ENCODE measurements around the gene NEDD8. TPM values are rescaled to one million over a fixed set of nuclear protein-coding genes. Genes with fewer than 3 reads are reported as not detected.

Gene NEDD8
- total RNA-seq, 1 experiment from 2014 or later, result 330 TPM

DNA sequence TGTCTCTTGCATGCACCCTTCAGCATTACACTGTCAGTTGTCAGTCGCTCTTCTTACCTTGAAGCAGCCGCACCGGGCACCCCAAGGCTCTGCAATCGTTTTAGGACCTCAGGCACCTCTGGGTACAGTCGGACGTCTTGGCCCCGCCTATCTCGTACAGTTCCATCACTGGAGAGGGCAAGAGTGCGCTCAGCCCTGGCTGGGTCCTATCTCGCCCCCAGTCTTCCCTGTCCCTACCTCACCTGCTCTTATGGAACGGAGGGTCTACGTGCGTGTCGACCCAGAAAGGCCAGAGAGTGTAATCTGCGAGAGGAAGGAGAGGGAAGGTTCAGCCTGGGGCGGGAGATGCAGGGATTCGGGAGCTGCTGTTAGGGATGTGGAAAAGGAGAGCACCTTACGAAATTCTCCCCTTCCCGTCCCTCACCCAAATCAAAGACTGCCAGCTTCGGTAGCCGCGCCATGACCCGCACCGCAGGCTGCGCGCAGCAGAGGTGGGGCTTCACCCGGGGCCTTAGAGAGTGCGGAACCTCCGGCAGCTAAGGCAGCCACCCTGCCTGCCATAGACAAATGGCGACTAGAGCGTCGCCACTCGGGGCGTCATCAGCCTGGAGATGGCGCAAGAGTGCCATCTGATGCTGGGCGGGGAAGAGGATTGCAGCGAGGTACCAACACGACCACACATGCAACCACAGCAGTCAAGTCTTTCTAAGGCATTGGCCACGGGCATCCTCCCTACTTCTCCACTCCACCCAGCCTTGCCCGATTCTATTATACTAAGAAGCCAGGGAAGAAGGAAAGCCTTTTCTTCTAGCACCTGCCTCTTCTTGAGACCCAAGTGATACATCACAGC is 16.4 kb downstream of the NEDD8 start, which contains the start of gene MDP1:
Gene MDP1, minus strand, starts transcription at position 572 of the 850 bp plus-strand sequence. Its CDS starts 111 bp downstream, at position 461.
- Histone ChIP-seq H3K4me1 (ENCODE audit: insufficient read depth, low read length) (peaks cover 11% of the 10 kb centered on the region), H3F3A (ENCODE audit: low read length, unreplicated experiment) (peaks cover 5% of the 10 kb centered on the region), H2AFZ (ENCODE audit: low read length) (peak within 1 kb of the TSS; percentile 86), H3K79me2 (ENCODE audit: low read length) (peaks cover 26% of the 10 kb centered on the region), H3K27me3 (ENCODE audit: low read length) (no peaks in the 10 kb centered on the region), H3K9ac (ENCODE audit: low read length) (peak within 1 kb of the TSS; percentile 76), H3K4me2 (ENCODE audit: low read length) (peak within 1 kb of the TSS; percentile 86), H3K27ac (ENCODE audit: low read length) (peak within 1 kb of the TSS; percentile 15; the same call in 1 of the 2 replicates), H4K20me1 (ENCODE audit: low read length) (no peaks in the 10 kb centered on the region), H3K9me2 (replicated peaks; ENCODE audit: low read length) (no peaks in the 10 kb centered on the region), H3K36me3 (ENCODE audit: low read depth, low read length) (peaks cover 7% of the 10 kb centered on the region; the same call in 1 of the 2 replicates), H3K4me3 (ENCODE audit: low read length) (peak within 1 kb of the TSS; percentile 81), H3K9me3 (ENCODE audit: low read length) (no peaks in the 10 kb centered on the region)
- BruUV-seq (replicated peaks), result TSS peak; percentile 21
- peak; percentile 93 for DNase-seq
- TF ChIP-seq, protein P1, sequence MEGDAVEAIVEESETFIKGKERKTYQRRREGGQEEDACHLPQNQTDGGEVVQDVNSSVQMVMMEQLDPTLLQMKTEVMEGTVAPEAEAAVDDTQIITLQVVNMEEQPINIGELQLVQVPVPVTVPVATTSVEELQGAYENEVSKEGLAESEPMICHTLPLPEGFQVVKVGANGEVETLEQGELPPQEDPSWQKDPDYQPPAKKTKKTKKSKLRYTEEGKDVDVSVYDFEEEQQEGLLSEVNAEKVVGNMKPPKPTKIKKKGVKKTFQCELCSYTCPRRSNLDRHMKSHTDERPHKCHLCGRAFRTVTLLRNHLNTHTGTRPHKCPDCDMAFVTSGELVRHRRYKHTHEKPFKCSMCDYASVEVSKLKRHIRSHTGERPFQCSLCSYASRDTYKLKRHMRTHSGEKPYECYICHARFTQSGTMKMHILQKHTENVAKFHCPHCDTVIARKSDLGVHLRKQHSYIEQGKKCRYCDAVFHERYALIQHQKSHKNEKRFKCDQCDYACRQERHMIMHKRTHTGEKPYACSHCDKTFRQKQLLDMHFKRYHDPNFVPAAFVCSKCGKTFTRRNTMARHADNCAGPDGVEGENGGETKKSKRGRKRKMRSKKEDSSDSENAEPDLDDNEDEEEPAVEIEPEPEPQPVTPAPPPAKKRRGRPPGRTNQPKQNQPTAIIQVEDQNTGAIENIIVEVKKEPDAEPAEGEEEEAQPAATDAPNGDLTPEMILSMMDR (conservative IDR thresholded peaks at IDR 0.05; ENCODE audit: low read depth, low read length), result peak; percentile 76
- TF ChIP-seq EZH2 (IDR thresholded peaks at IDR 0.05; ENCODE audit: low read length, unreplicated experiment), result no peak
- CTCF ChIA-PET, result interaction anchor here (0.6 to 1.0 kb wide), 4 partner anchors 27 to 92 kb away, joined by 3 to 9 read pairs (median 4); partner anchors contain the start of genes CIDEB and TINF2
- intact Hi-C loops (cut with micrococcal nuclease), result loop anchor here (2.0 to 5.0 kb wide), 2 partner anchors 17 to 82 kb away; partner anchors contain the start of genes DHRS1, GMPR2, NEDD8 and NOP9
- POLR2A ChIA-PET (ENCODE audit: unreplicated experiment), result interaction anchor here (0.5 kb wide), 1 partner anchor 27 kb away, joined by 4 read pairs; the partner anchor contains the start of gene TINF2
- ATAC-seq, result peak; percentile 79

DNA sequence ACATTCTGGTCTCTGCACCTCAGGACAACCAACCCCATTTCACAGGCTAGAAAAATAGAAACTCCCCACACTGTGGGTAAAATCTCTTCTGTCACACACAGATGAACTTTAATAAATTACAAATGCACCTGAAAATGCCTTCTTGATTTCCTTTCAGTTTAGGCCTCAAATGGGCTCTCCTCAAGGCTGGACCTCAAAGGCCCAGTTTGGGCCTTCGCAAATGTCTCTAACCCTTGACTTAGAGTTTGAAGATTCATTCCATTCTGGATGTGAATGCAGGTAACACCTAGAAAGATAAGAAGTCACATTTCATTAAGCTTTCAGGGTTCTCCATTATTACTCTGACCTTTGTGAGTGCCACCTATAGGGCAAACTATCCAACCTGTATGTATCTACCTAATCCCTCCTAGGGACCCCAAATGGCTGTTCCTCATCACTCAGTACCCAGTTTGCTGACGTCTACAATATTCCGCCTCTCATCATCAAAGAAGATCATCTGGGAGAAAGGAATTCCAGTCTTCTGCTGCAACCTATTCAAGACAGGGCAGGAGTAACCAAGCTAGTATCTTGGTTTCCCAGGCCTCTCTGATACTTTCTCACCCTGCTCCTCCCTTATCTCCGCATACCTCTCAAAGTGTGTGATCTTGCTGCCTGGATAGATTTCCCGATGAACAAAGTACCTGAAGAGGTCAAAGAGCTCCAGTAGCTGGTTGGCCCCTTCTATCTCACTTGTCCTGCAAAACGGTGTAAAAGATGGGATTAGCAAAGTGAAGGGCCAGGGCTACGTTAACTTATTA is 18.1 kb downstream of the NEDD8 start:
- TF ChIP-seq EZH2phosphoT487 (IDR thresholded peaks at IDR 0.05; ENCODE audit: borderline replicate concordance, low read length), result no peak
- no peak for TF ChIP-seq EZH2 (IDR thresholded peaks at IDR 0.05; ENCODE audit: low read length, unreplicated experiment)
- TF ChIP-seq, protein P1 (conservative IDR thresholded peaks at IDR 0.05; ENCODE audit: low read depth, low read length), result no peak
- BruUV-seq (replicated peaks), result TSS peak; percentile 88
- Histone ChIP-seq H3F3A (ENCODE audit: low read length, unreplicated experiment) (peaks cover 5% of the 10 kb centered on the region), H4K20me1 (ENCODE audit: low read length) (no peaks in the 10 kb centered on the region), H3K9me2 (replicated peaks; ENCODE audit: low read length) (no peaks in the 10 kb centered on the region), H3K4me3 (ENCODE audit: low read length) (peak overlapping the region; percentile 86), H3K4me1 (ENCODE audit: insufficient read depth, low read length) (peaks cover 11% of the 10 kb centered on the region), H3K9me3 (ENCODE audit: low read length) (no peaks in the 10 kb centered on the region), H3K4me2 (ENCODE audit: low read length) (peak overlapping the region; percentile 86), H2AFZ (ENCODE audit: low read length) (peak overlapping the region; percentile 88), H3K27ac (ENCODE audit: low read length) (peak overlapping the region; percentile 93), H3K79me2 (ENCODE audit: low read length) (peaks cover 13% of the 10 kb centered on the region; the same call in 1 of the 2 replicates), H3K9ac (ENCODE audit: low read length) (peak overlapping the region; percentile 95), H3K27me3 (ENCODE audit: low read length) (no peaks in the 10 kb centered on the region), H3K36me3 (ENCODE audit: low read depth, low read length) (peaks cover 21% of the 10 kb centered on the region)
- DNase-seq (no peak), ATAC-seq (no peak)
- ChIA-PET CTCF (interaction anchor here (0.7 to 1.2 kb wide), 3 partner anchors 27 to 82 kb away, joined by 3 to 4 read pairs (median 3); partner anchors contain the start of gene IRF9), POLR2A (ENCODE audit: unreplicated experiment) (interaction anchor here (0.6 to 1.1 kb wide), 2 partner anchors 28 to 1572 kb away, joined by 3 to 4 read pairs; partner anchors contain the start of gene TINF2)
- intact Hi-C loops (cut with micrococcal nuclease), result loop anchor here (2.0 kb wide), 1 partner anchor 17 kb away; no protein-coding TSS in a partner anchor
